Motor neuron (in vitro differentiated cells): ENCODE results near the gene TRMT61A. TPM values are rescaled to one million over a fixed set of nuclear protein-coding genes. Genes with fewer than 3 reads are reported as not detected.
"Not testable (repeated sequence)": the region's sequence is repeated elsewhere in the genome, so short reads cannot be mapped to it uniquely, and the experiment has no call there.

Experiments
- ATAC-seq, 8 experiments: fragments of 200-7000 bp; cut with Tn5 transposase; replicated peaks in 6 of 8; 2 replicates each; pipeline ENCODE4 v1.8.0; 2021; ENCODE audit warnings: mild to moderate bottlenecking in 8 of 8, moderate library complexity in 8 of 8
- H3K27ac ChIP-seq, 2 donors: fragments of 250-450 bp; sonication (Bioruptor Pico); 2 replicates each; pipeline ENCODE4 v1.9.0; 2021; ENCODE audit warnings: antibody characterized with exemption in 2 of 2, mild to moderate bottlenecking in 2 of 2, moderate library complexity in 1 of 2
- H3K4me1 ChIP-seq, 2 donors: fragments of 250-450 bp; sonication (Bioruptor Pico); replicated peaks in 1 of 2; 2 replicates each; pipeline ENCODE4 v1.6.1; 2021; ENCODE audit warnings: antibody characterized with exemption in 2 of 2, mild to moderate bottlenecking in 2 of 2, moderate library complexity in 1 of 2
- H3K4me3 ChIP-seq, 5 donors: fragments of 250-450 bp; sonication (Bioruptor Pico); 2 replicates each; pipeline ENCODE4 v1.9.0; 2021; ENCODE audit warnings: antibody characterized with exemption in 5 of 5, mild to moderate bottlenecking in 5 of 5, moderate library complexity in 4 of 5
- WGBS, 10 experiments: fragments of 450-650 bp; shearing (Covaris generic); methylation state at CpG; one replicate each; pipeline ENCODE4 v1.0.0; 2022; 5-methylcytosine and 5-hydroxymethylcytosine counted together
- in situ Hi-C, 9 experiments: fragments of 400-800 bp; cut with MboI; loops; one replicate each; pipeline ENCODE4 v1.15.0; 2021; ENCODE audit warnings: low sequenced_read_pairs in 9 of 9, low pct_unique_long_range_greater_than_20kb in 2 of 9; ENCODE audit not compliant: unreplicated experiment in 9 of 9
- total RNA-seq, 8 experiments: library from RNA; unstranded; fragments of 300-600 nt; gene quantifications; 2 replicates each; pipeline versions ENCODE4 v1.2.3 to v1.2.4, GENCODE V29; 2022

TRMT61A gene
- total RNA-seq, 8 experiments from 2014 or later: 5.3 to 14.6 (median 10.2) TPM

DNA sequence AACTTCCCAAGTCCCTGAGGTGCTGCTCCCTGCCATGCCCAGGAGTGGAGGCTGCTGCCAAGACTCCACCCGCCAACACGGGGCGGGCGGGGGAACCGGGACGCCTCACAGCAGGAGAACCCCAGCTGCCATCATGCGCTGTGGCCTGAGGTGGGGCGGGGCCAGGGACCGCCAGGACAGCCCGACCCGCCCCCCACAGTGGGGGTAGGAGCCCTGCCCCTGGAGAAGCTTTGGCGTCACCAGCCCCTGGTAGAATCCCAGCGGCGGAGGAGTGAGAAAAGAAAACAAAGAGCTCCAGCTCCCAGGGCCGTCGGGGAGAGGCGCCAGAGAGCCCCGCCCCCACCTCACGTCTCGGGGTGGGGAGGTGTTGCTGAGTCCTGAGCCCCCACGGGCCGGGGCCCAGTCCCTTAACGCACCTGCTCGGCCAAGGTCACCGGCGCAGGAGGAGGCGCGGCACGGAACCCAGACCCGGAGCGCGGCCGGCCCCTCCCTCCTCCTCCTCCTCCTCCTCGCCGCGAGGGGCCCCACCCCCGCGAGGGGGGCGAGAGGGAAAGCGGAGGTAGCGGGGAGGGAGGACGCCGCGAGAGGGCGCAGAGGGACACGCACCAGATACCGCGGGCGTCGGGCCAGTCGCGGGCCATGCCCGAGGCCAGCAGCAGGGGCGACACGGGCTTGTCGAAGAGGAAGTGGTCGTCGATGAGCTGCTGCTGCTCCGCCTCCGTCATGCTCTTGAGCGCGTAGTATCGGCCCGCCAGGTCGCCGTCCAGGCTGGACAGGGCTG lies 8.1 kb upstream of the TRMT61A start:
- H3K4me3 ChIP-seq: peak overlapping the region; percentile 60 to 78 (median 71)
- in situ Hi-C loops: no loop called here
- peak overlapping the region; percentile 85 to 94 for H3K27ac ChIP-seq
- no CpG with 5 or more reads among the region's 66 CpGs for WGBS, 10 experiments
- ATAC-seq: peak; percentile 15 to 60 (median 44)
- peaks cover 18 to 42% of the 10 kb centered on the region in 2 donors for H3K4me1 ChIP-seq

DNA sequence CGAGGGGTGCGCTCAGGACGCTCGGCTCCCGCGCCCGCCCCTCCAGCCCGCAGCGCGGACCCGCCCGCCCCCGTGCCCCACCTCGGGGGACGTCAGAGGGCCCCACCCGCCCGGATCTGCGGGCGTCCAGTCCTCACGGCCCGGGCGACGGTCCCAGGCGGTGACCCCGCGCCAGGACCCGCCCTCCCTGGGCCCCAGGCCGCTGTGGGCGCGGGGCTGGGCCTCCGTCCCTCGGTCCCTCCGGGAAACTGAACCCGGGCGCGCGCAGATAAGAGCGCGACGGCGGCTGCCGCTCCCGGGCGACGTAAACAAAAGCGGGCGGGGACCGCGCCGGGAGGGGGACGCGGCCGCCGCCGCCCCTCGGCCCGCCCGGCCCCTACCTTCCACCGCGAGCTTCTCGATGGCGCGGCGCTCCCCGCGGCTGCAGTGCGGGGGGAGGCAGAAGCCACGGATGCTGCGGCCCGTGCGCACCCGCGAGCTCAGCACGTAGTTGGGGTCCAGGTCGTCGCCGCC lies 7.5 kb upstream of the TRMT61A start:
- Histone ChIP-seq H3K27ac (peak overlapping the region; percentile 85 to 94), H3K4me3 (peak overlapping the region; percentile 60 to 78 (median 71)), H3K4me1 (peaks cover 18 to 42% of the 10 kb centered on the region in 2 donors)
- in situ Hi-C loops: no loop called here
- no CpG with 5 or more reads among the region's 77 CpGs for WGBS, 10 experiments
- ATAC-seq: peak in 5 of 8 experiments; percentile 3 to 31 (median 21)

DNA sequence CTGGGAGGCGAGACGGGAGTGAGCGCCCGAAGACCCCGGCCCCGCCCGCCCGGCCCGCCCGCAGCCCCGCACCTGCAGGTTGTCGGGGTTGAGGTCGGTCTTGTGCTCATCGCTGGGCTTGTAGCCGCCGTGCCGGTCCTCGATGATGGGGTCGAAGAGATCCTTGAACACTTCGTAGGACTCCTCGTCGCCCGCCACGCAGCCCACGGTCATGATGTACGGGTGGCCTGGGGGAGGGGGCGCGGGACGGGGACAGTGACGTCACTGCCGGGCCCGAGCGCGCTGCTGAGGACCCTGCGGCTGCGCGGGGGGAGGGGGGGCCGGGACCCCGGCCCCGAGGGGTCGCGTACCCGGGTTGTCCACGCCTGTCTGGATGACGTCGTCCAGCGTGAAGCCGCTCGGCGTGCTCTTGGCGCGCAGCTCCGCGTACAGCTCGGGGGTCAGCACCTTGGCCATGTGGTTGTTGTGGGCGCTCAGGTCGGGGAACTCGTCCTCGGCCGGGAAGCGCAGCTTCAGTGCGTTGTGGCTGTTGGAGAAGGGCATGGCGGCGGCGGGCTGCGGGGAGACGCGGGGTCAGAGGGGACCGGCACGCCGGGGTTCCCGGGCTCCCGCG lies 6.9 kb upstream of the TRMT61A start:
- Histone ChIP-seq H3K27ac (peak overlapping the region; percentile 85 to 94), H3K4me1 (peaks cover 18 to 38% of the 10 kb centered on the region in 2 donors), H3K4me3 (peak overlapping the region; percentile 60 to 78 (median 71))
- peak in 6 of 8 experiments; percentile 3 to 51 (median 28) for ATAC-seq
- in situ Hi-C loops: no loop called here
- 0% methylated on average over 5 of the region's 74 CpGs; no CpG with 5 or more reads in 9 of the 10 experiments for WGBS, 10 experiments

DNA sequence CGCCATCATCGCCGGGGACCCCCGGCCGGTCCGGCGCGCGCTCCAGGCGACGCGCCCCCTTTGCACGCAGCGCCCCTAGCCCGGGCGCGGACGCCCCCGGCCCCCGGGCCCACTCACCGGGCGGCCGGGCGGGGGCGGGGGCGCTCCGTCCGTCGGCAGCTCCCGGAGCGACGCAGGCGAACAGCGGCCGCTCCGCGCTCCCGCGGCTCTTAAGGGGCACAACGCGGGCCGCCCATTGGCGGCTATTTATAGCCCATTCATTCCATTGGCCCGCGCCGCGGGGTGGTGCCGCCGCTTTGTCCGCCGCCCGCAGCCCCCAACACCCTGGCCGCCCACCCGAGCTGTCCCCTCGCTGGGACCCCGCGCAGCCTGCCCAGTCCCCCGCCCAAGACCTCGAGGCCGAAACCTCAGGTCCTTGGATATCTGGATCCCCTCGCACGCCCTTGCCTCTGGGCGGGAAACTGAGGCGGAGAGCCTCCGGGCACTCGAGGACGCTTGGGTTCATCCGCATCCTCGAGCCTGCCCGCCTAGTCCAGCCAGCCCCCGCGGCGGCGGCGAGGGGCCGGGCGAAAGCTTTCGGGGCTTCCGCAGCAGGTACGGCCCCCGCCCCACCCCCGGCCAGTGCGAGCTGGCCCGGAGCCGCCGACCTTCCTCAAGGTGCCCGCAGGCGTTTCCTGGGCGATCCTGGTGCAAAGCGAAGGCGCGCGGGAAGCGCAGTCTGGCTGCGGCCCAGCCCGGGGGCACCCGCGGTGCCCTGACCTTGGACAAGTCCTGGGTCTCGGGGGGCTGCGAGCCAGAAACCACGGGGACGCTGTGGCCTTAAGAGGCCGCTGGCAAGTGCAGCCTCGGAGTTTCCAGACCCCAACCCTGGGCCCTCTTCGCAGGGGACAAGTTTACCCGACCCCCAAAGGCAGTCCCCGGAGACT lies 6.1 kb upstream of the TRMT61A start, which contains the start of gene CKB:
TSS of gene CKB (minus strand) at position 182 of the 926 bp plus-strand sequence. CDS start 337 bp downstream, outside the sequence.
- Histone ChIP-seq H3K27ac (peak within 1 kb of the TSS; percentile 85 to 94), H3K4me3 (peak within 1 kb of the TSS; percentile 60 to 78 (median 71)), H3K4me1 (peaks cover 23 to 36% of the 10 kb centered on the region in 2 donors)
- in situ Hi-C loops: no loop called here
- WGBS, 10 experiments: 0 to 58% (median 4%) methylated on average over 2 to 9 of the region's 107 CpGs; no CpG with 5 or more reads in 5 of the 10 experiments
- peak; percentile 8 to 63 (median 34) for ATAC-seq

DNA sequence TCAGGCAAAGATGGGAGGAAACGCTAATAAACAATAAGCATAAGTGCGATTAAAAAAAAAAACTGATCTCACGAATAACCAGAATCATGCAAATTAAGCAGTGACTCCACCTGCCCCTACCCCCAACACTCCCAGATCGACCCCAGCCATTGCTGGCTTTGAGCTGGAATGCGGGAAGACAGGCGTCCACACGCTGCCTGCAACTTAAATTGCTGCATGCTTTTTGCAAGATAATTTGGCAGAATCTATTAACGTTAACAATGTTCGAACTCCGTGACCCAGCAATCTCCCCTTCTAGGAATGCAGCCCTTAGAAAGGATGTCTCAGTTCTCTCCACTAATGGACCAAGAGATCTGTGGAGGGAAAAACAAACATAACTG lies 5.4 kb upstream of the TRMT61A start:
- Histone ChIP-seq H3K4me1 (peaks cover 27 to 36% of the 10 kb centered on the region in 2 donors), H3K27ac (no peak overlapping the region), H3K4me3 (peak overlapping the region in 4 of 5 donors; percentile 60 to 78 (median 68))
- ATAC-seq: no peak
- WGBS, 10 experiments: 10 to 100% (median 54%) methylated on average over 1 to 10 of the region's 10 CpGs; no CpG with 5 or more reads in 2 of the 10 experiments
- in situ Hi-C loops: no loop called here

DNA sequence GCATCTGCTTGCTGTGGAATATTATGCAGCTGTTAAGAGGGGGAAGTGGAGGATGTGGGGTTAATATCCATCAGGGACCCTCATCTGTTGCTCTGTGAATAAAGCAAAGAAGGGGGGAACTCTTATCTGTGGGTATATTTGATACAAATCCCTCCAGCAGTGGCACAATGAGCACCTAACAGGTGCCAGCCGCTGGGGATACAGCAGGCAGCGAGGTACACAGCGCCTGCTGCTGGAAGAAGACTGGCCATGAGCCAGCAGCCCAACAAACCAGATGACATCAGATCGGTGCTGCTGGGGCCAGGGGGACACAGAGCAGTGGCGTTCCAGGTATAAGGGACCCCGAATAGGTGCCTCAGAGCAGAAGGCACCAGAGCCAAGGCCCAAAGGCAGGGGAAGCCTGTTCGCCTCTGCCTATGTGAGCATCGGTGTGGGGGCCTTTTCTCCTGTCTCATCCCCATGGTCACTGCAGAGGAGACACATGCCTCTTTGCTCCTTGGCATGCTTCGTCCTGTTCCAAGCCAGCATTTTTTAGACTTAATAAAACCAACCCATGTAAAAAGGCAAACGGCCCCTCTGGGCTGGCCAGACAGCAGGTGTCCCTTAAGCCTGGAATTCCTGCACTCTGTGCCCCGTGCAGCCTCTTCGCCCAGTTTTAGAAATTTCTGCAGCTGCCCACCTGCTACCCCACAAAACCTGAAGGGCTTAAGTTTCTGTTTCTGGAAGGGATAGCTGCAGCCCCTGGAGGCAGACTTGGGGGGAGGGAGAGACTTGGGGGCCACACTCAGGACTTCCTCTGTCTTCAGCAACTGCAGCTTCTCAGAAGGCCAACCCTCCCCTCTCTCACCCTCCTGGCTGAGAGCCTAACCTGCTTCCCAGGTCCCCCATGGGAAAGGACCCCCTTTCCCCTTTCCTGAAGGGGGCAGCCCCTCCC lies 4.7 kb upstream of the TRMT61A start:
- no peak overlapping the region for H3K27ac ChIP-seq
- no peak for ATAC-seq
- H3K4me3 ChIP-seq: no peak overlapping the region
- WGBS, 10 experiments: 20 to 100% (median 87%) methylated on average over 1 to 5 of the region's 12 CpGs; no CpG with 5 or more reads in 4 of the 10 experiments
- H3K4me1 ChIP-seq: peaks cover 23 to 31% of the 10 kb centered on the region in 2 donors
- in situ Hi-C loops: no loop called here

DNA sequence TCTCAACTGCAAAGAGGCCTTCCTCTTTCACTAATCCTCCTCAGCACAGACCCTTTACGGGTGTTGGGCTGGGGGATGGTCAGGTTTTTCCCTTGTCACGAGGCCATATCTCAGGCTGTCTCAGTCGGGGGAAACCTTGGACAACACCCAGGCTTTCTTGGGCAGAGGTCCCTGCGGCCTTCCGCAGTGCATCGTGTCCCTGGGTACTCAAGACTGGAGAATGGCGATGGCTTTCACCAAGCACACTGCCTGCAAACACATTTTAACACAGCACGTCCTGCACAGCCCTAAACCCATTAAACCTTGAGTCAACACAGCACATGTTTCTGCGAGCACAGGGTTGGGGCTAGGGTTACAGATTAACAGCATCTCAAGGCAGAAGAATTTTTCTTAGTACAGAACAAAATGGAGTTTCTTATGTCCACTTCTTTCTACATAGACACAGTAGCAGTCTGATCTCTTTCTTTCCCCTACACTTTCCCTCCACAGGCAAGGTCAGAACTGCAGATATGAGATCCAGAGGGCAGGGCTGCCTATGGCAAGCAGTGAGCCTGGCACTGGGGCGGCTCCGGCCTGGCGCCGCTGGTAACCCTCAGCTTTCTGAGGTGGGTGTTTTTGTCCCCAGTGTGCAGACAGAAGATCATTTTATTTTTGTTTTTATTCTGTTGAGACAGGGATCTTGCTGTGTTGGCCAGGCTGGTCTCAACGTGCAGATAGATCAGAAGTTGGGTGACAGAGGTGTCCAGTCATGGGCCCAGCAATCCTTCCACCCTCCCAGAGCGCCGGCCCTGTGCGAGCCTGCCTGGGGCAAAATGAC lies 3.4 kb upstream of the TRMT61A start:
- H3K4me1 ChIP-seq: peaks cover 24 to 29% of the 10 kb centered on the region in 2 donors
- in situ Hi-C loops, ATAC-seq, H3K4me3 ChIP-seq, H3K27ac ChIP-seq: not testable (repeated sequence)
- 20 to 92% (median 79%) methylated on average over 2 to 9 of the region's 17 CpGs; no CpG with 5 or more reads in 4 of the 10 experiments for WGBS, 10 experiments

DNA sequence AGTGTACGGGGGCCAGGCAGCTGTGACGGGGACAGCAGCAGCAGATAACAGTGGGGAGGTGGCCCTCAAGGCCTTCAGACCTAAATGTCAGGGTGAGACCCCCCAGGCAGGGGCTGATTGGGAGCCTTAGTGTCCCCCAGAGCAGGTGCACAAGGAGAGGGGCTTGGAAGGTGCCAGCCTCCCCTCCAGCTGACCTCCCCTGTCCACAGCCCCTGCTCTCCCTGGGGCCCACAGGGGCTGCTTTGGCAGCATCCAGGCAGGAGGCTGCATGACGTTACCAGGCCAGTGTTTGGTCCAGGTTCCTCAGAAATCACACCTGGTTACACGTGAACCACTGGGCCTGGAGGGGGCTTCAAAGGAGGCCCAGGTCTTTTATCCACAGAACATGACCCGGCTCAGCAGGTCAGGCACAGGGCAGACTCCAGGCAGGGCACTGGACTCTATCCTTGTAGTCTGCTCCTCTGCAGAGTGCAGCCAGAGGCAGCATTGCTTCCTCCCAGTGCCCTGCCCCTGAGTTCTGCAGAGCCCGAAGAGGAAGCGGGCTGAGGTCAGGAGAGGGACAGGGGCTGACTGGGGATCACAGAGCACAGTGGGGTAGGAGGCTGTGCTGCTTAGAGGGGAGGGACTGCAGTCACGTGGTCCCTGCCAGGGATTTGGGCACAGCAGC lies 2.6 kb upstream of the TRMT61A start:
- Histone ChIP-seq H3K27ac (no peak overlapping the region), H3K4me1 (peaks cover 24 to 29% of the 10 kb centered on the region in 2 donors), H3K4me3 (no peak overlapping the region)
- 80 to 100% (median 89%) methylated on average over 2 to 3 of the region's 8 CpGs; no CpG with 5 or more reads in 6 of the 10 experiments for WGBS, 10 experiments
- no peak for ATAC-seq
- in situ Hi-C loops: no loop called here

DNA sequence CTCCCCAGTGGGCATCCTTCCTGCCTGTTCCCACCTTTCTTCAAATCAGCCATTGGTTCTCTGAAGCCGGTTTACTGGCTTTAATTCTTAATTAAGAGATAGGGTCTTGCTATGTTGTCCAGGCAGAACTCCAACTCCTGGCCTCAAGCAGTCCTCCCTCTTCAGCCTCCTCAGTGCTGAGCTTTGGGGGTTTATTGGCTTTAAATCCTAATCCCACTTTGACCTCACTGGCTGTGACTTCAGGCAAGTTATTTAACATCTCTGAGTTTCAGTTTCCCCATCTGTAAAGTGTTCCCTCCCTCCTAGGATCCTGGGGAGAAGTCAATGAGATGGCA lies 2.1 kb upstream of the TRMT61A start:
- in situ Hi-C loops: no loop called here
- H3K4me3 ChIP-seq: no peak overlapping the region
- H3K27ac ChIP-seq: no peak overlapping the region
- ATAC-seq: no peak
- 67 to 100% methylated on average over 1 of the region's 1 CpG; no CpG with 5 or more reads in 8 of the 10 experiments for WGBS, 10 experiments
- H3K4me1 ChIP-seq: peaks cover 24 to 29% of the 10 kb centered on the region in 2 donors

DNA sequence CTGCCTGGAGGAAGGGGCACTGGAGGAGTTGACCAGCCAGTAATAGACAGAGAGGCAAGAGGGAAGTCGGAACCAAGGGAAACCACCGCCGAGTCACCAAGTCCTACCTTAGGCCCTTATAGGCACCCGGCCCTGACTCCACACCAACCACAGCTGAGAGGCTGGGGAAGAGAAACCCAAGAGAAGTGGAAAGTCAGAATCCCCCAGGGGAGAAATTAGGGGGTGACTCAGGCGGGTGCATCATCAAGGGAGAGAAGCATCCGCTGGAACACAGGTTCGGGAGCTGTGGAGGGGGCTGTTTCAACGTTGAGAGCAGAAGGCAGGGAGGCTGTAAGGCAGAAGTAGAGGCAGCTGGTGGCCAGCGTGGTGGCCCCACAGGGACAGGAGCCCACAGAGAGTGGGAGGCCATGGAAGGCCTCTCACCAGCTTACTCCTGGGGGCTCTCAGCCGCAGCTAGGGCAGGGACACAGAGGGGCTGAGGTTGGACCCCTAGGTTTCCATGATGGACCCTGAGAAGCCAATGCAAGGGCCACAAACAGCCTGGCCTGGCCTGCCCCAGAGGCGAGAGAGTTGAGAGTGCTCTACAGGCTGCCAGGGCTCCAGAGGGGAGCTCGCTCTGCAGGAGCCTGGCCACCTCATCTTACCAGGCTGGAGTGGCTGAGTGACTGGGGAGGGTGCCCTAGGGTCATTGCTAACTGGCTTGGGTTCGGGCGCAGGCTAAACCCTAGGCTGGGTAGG lies 1.4 kb upstream of the TRMT61A start:
- in situ Hi-C loops: no loop called here
- Histone ChIP-seq H3K4me3 (peak overlapping the region in 4 of 5 donors; percentile 71 to 98 (median 84)), H3K27ac (peak overlapping the region; percentile 88 to 91), H3K4me1 (peaks cover 24 to 29% of the 10 kb centered on the region in 2 donors)
- WGBS, 10 experiments: 56 to 100% (median 69%) methylated on average over 2 to 4 of the region's 14 CpGs; no CpG with 5 or more reads in 6 of the 10 experiments
- peak in 4 of 8 experiments; percentile 0 to 1 (median 0) for ATAC-seq
